ENCODE results near the gene REEP3.

Gene REEP3

DNA sequence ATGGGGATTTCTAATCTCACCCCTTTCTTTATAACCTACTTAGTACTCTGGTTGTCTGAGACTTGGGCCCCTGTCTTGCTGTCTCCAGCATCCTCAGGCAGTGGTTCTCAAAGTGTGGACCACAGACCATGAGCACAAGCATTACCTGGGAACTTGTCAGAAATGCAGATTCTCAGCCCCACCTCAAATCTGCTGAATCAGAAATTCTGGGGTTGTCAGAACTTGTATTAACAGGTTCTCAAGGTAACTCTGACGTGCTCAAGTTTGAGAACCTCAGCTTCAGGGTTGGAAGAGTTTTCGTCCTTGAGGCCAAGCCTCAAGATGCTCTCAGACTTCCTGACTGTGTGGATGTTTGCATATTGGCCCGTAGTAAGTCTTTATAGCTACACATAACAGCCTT lies 97.4 kb downstream of the REEP3 start:
- TF ChIP-seq, protein P1, sequence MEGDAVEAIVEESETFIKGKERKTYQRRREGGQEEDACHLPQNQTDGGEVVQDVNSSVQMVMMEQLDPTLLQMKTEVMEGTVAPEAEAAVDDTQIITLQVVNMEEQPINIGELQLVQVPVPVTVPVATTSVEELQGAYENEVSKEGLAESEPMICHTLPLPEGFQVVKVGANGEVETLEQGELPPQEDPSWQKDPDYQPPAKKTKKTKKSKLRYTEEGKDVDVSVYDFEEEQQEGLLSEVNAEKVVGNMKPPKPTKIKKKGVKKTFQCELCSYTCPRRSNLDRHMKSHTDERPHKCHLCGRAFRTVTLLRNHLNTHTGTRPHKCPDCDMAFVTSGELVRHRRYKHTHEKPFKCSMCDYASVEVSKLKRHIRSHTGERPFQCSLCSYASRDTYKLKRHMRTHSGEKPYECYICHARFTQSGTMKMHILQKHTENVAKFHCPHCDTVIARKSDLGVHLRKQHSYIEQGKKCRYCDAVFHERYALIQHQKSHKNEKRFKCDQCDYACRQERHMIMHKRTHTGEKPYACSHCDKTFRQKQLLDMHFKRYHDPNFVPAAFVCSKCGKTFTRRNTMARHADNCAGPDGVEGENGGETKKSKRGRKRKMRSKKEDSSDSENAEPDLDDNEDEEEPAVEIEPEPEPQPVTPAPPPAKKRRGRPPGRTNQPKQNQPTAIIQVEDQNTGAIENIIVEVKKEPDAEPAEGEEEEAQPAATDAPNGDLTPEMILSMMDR (conservative IDR thresholded peaks at IDR 0.05; ENCODE audit: low read length), result no peak
- TF ChIP-seq EZH2phosphoT487 (IDR thresholded peaks at IDR 0.05; ENCODE audit: borderline replicate concordance), result no peak
- Histone ChIP-seq H3K4me2 (ENCODE audit: low read depth, low read length, poor library complexity, severe bottlenecking) (no peak overlapping the region), H4K20me1 (ENCODE audit: insufficient read depth, low read length, poor library complexity, severe bottlenecking) (no peaks in the 10 kb centered on the region), H3K36me3 (ENCODE audit: insufficient read depth, low read length) (no peaks in the 10 kb centered on the region; the same call in 1 of the 2 replicates), H3K4me3 (ENCODE audit: low read length, poor library complexity, severe bottlenecking) (no peak overlapping the region), H3K4me1 (ENCODE audit: insufficient read depth, low read length, poor library complexity, severe bottlenecking) (no peaks in the 10 kb centered on the region), H3K9me3 (ENCODE audit: insufficient read depth, low read depth, low read length) (no peaks in the 10 kb centered on the region), H3K27me3 (ENCODE audit: insufficient read depth, low read length, poor library complexity, severe bottlenecking) (no peaks in the 10 kb centered on the region), H3K79me2 (ENCODE audit: insufficient read depth, low read length) (no peaks in the 10 kb centered on the region), H3F3A (ENCODE audit: low read depth) (no peaks in the 10 kb centered on the region), H3K9me2 (replicated peaks; ENCODE audit: low read depth, low read length) (no peaks in the 10 kb centered on the region), H2AFZ (ENCODE audit: low read length) (no peak overlapping the region), H3K9ac (ENCODE audit: low read depth, low read length, poor library complexity, severe bottlenecking) (no peak overlapping the region)

DNA sequence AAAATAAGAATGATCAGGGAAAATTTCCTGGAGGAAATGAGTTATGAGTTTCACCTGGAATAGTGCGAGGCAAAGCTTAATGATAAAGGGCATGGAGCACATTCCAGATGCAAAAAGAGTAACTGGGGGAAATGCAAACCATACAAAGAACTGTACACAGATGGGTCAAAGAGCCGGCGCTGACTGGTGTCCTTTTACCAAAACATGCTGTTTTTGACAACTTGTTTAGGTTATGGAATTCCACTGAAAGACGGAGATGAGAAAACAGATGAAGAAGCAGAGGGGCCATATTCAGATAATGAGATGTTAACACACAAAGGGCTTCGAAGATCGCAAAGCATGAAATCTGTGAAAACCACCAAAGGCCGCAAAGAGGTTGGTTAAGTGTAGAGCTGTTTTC lies 98.2 kb downstream of the REEP3 start:
- H3K27me3 ChIP-seq (ENCODE audit: insufficient read depth, low read length, poor library complexity, severe bottlenecking), result no peaks in the 10 kb centered on the region
- H3K36me3 ChIP-seq (ENCODE audit: insufficient read depth, low read length), result no peaks in the 10 kb centered on the region; the same call in 1 of the 2 replicates
- no peak overlapping the region for H3K9ac ChIP-seq (ENCODE audit: low read depth, low read length, poor library complexity, severe bottlenecking)
- H3K4me3 ChIP-seq (ENCODE audit: low read length, poor library complexity, severe bottlenecking), result no peak overlapping the region
- H3K4me2 ChIP-seq (ENCODE audit: low read depth, low read length, poor library complexity, severe bottlenecking), result no peak overlapping the region
- no peaks in the 10 kb centered on the region for H3K4me1 ChIP-seq (ENCODE audit: insufficient read depth, low read length, poor library complexity, severe bottlenecking)
- no peaks in the 10 kb centered on the region for H3K9me2 ChIP-seq (replicated peaks; ENCODE audit: low read depth, low read length)
- no peaks in the 10 kb centered on the region for H4K20me1 ChIP-seq (ENCODE audit: insufficient read depth, low read length, poor library complexity, severe bottlenecking)
- H3K79me2 ChIP-seq (ENCODE audit: insufficient read depth, low read length), result no peaks in the 10 kb centered on the region
- TF ChIP-seq, protein P1 (conservative IDR thresholded peaks at IDR 0.05; ENCODE audit: low read length), result no peak
- no peak for TF ChIP-seq EZH2phosphoT487 (IDR thresholded peaks at IDR 0.05; ENCODE audit: borderline replicate concordance)
- no peaks in the 10 kb centered on the region for H3K9me3 ChIP-seq (ENCODE audit: insufficient read depth, low read depth, low read length)
- no peak overlapping the region for H2AFZ ChIP-seq (ENCODE audit: low read length)
- no peaks in the 10 kb centered on the region for H3F3A ChIP-seq (ENCODE audit: low read depth)

DNA sequence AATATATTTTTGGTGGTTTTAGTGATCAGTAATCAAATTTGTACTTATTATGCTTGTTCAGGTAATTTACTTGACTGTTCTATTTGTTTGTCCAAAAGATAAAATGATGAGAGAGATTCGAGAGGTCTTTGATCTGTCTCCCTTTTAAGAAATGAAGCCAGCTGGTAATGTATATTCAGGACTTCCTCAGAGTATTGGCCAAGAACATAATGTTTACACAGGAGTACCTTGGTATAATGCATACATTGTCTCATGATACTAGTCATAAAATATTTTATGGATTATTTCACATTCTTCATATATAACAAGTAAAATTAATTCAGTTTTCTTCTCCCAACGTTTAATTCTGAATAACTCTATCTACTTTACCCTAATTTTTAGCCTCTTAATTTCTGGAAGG lies 100.9 kb downstream of the REEP3 start:
- Histone ChIP-seq H3K4me3 (ENCODE audit: low read length, poor library complexity, severe bottlenecking) (no peak overlapping the region), H2AFZ (ENCODE audit: low read length) (no peak overlapping the region), H3K27me3 (ENCODE audit: insufficient read depth, low read length, poor library complexity, severe bottlenecking) (no peaks in the 10 kb centered on the region), H3K9ac (ENCODE audit: low read depth, low read length, poor library complexity, severe bottlenecking) (no peak overlapping the region), H3K4me2 (ENCODE audit: low read depth, low read length, poor library complexity, severe bottlenecking) (no peak overlapping the region), H3K4me1 (ENCODE audit: insufficient read depth, low read length, poor library complexity, severe bottlenecking) (no peaks in the 10 kb centered on the region), H3K36me3 (ENCODE audit: insufficient read depth, low read length) (no peaks in the 10 kb centered on the region), H3F3A (ENCODE audit: low read depth) (no peaks in the 10 kb centered on the region), H3K9me3 (ENCODE audit: insufficient read depth, low read depth, low read length) (no peaks in the 10 kb centered on the region), H4K20me1 (ENCODE audit: insufficient read depth, low read length, poor library complexity, severe bottlenecking) (no peaks in the 10 kb centered on the region), H3K79me2 (ENCODE audit: insufficient read depth, low read length) (no peaks in the 10 kb centered on the region), H3K9me2 (replicated peaks; ENCODE audit: low read depth, low read length) (no peaks in the 10 kb centered on the region)
- TF ChIP-seq, protein P1 (conservative IDR thresholded peaks at IDR 0.05; ENCODE audit: low read length), result no peak
- no peak for TF ChIP-seq EZH2phosphoT487 (IDR thresholded peaks at IDR 0.05; ENCODE audit: borderline replicate concordance)

Data from Loucy (cell line).